Measurements from ENCODE around the gene CAVIN2. TPM values are rescaled to one million over a fixed set of nuclear protein-coding genes. Genes with fewer than 3 reads are reported as not detected.

Gene CAVIN2
- total RNA-seq, 2 donors from 2014 or later: 5.5 to 12.7 TPM

GRCh38 chr2:191869781-191870180 is 22.9 kb upstream of the CAVIN2 start:
- intact Hi-C loops (cut with DNase I): loop anchor here (5.0 kb wide), 1 partner anchor 293 kb away; no protein-coding TSS in a partner anchor
- Histone ChIP-seq H3K9me3 (no peaks in the 10 kb centered on the region), H3K27me3 (no peaks in the 10 kb centered on the region), H3K4me3 (no peak overlapping the region), H3K9ac (ENCODE audit: low read depth in 2 of 2, low read length in 2 of 2) (no peak overlapping the region), H3K27ac (no peak overlapping the region), H3K4me1 (no peaks in the 10 kb centered on the region), H3K36me3 (no peaks in the 10 kb centered on the region)
- TF ChIP-seq, protein P1, sequence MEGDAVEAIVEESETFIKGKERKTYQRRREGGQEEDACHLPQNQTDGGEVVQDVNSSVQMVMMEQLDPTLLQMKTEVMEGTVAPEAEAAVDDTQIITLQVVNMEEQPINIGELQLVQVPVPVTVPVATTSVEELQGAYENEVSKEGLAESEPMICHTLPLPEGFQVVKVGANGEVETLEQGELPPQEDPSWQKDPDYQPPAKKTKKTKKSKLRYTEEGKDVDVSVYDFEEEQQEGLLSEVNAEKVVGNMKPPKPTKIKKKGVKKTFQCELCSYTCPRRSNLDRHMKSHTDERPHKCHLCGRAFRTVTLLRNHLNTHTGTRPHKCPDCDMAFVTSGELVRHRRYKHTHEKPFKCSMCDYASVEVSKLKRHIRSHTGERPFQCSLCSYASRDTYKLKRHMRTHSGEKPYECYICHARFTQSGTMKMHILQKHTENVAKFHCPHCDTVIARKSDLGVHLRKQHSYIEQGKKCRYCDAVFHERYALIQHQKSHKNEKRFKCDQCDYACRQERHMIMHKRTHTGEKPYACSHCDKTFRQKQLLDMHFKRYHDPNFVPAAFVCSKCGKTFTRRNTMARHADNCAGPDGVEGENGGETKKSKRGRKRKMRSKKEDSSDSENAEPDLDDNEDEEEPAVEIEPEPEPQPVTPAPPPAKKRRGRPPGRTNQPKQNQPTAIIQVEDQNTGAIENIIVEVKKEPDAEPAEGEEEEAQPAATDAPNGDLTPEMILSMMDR (IDR thresholded peaks at IDR 0.05): no peak
- DNase-seq: no peak

DNA sequence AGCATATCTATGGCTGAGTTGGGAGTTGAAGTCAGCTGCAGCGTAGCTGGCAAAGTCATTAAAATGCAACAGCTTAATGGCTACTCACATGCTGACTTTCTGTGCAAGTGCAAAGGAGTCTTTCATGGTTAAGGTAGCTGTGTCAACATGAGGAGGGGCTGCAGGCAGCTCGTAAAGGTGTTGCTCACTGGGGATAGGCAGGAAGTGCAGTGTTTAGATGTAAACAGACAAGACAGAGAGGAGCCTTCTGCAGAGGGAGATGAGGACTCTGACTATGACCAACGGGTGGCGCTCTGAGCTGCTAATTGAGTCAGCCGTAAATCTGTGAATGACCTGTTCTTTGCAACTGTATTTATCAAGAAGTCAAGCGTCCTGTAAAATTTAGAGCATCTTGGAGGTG is 22.3 kb upstream of the CAVIN2 start:
- no peaks in the 10 kb centered on the region for H3K9me3 ChIP-seq
- no peak overlapping the region for H3K9ac ChIP-seq (ENCODE audit: low read depth in 2 of 2, low read length in 2 of 2)
- no peak overlapping the region for H3K27ac ChIP-seq
- no peaks in the 10 kb centered on the region for H3K27me3 ChIP-seq
- TF ChIP-seq, protein P1 (IDR thresholded peaks at IDR 0.05): no peak
- no peaks in the 10 kb centered on the region for H3K4me1 ChIP-seq
- H3K4me3 ChIP-seq: no peak overlapping the region
- no peaks in the 10 kb centered on the region for H3K36me3 ChIP-seq
- intact Hi-C loops (cut with DNase I): loop anchor here (5.0 kb wide), 1 partner anchor 293 kb away; no protein-coding TSS in a partner anchor
- DNase-seq: peak; percentile 58

- no peak overlapping the region for H3K4me3 ChIP-seq
- TF ChIP-seq, protein P1 (IDR thresholded peaks at IDR 0.05): no peak
- intact Hi-C loops (cut with DNase I): loop anchor here (5.0 kb wide), 1 partner anchor 295 kb away; no protein-coding TSS in a partner anchor
- DNase-seq: no peak
- H3K27me3 ChIP-seq: no peaks in the 10 kb centered on the region
- H3K27ac ChIP-seq: peak overlapping the region; percentile 42
- H3K9ac ChIP-seq (ENCODE audit: low read depth in 2 of 2, low read length in 2 of 2): peak overlapping the region in 1 of 2 donors; percentile 2
- H3K9me3 ChIP-seq: no peaks in the 10 kb centered on the region
- H3K36me3 ChIP-seq: no peaks in the 10 kb centered on the region
- H3K4me1 ChIP-seq: no peaks in the 10 kb centered on the region
Observed at GRCh38 chr2:191867507-191867847, 20.6 kb upstream of the CAVIN2 start.

DNA sequence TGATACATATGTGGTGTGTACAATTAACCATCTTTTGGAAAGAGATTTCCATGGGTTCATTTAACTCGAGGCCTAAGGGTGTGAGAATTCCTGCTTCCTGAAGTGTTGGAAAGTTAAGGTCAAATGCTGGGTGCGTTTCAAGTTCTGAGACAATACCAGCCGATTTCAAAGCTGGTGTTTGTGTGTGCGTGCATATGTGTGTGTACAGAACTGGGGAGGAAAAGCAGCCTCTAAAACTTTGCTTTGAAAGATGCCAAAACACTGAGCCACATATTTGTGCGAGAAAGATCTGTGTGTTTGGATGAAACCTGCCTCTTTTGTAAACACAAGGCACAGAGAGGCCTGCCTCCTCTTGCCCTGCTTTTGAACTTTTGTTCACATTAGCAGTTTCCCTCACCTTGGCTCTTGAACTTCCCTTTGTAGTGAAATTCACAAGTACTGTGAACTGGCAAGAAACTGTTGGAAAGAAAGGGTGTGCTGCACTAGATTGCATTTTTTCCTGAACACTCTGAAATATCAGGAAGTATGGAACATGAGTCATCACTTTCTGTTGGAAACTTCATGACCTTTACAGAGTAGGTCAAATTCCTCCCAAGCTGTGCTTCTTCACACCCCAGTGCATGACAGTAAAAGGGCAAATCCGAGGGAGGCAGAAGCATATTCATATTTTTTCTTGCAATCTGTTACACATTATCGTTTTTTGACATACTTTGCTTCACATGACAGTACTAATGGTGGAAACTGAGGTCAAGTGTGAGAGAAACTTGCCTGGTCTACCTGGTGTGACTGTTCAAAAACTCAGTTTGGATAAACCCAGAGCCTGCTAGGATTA is 20.0 kb upstream of the CAVIN2 start:
- Histone ChIP-seq H3K36me3 (no peaks in the 10 kb centered on the region), H3K4me3 (no peak overlapping the region), H3K27me3 (no peaks in the 10 kb centered on the region), H3K9ac (ENCODE audit: low read depth in 2 of 2, low read length in 2 of 2) (peak overlapping the region in 1 of 2 donors; percentile 21), H3K9me3 (no peaks in the 10 kb centered on the region), H3K27ac (peak overlapping the region; percentile 42), H3K4me1 (no peaks in the 10 kb centered on the region)
- DNase-seq: peak; percentile 42
- TF ChIP-seq, protein P1 (IDR thresholded peaks at IDR 0.05): no peak
- intact Hi-C loops (cut with DNase I): loop anchor here (5.0 kb wide), 1 partner anchor 295 kb away; no protein-coding TSS in a partner anchor

DNA sequence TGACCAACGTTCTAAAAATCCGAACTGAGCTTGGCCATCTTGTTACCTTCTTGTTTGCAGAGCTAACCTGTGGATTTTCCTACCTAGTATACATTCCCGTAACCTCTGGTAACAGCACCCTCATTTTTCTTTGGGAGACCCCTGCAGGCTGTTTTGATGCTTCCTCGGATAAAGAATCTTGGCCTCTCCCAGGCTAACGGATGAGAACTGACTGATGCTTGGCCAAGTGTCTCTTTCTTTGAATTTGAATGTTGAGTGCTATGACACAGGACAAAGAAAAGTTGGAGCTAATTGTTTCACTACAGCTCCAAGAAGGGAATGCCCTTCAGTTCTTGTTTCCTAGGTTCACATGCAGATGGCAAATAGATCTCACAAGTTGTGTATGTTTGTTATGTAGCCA is 19.3 kb upstream of the CAVIN2 start:
- H3K9ac ChIP-seq (ENCODE audit: low read depth in 2 of 2, low read length in 2 of 2): peak overlapping the region in 1 of 2 donors; percentile 21

More for the DNA sequence above, 19.3 kb upstream of the CAVIN2 start:
- Histone ChIP-seq H3K36me3 (no peaks in the 10 kb centered on the region), H3K9me3 (no peaks in the 10 kb centered on the region), H3K4me1 (no peaks in the 10 kb centered on the region), H3K4me3 (no peak overlapping the region), H3K27ac (peak overlapping the region; percentile 42), H3K27me3 (no peaks in the 10 kb centered on the region)
- DNase-seq: no peak
- intact Hi-C loops (cut with DNase I): loop anchor here (5.0 kb wide), 1 partner anchor 296 kb away; no protein-coding TSS in a partner anchor
- TF ChIP-seq, protein P1 (IDR thresholded peaks at IDR 0.05): no peak

All from colonic mucosa (tissue), 4 donors.